ENCODE results near the gene SGCE. TPM values are rescaled to one million over a fixed set of nuclear protein-coding genes. Genes with fewer than 3 reads are reported as not detected.

The SGCE gene
- total and polyA plus RNA-seq, 2 donors (not counting 1 experiment from before 2014, with no cell fraction given) = 8.9 to 13.0 TPM

DNA sequence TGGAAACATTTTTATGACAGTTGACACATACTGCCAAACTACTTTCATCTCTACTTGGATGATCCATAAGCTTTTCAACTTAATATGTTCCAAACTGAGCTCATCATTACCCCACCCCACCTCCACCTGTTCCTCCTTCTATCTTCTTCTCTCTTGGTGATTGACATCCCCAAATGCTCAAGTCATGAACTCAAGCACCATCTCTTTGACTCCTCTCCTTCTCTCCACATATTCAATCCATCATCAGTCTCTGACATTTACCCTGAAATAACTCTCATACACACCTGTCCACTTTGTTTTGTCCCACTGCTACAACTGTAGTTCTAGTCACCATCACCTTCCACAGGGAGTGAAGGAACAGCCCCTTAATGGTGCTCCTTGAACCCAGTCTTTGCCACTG is 43.3 kb downstream of the SGCE start:
- no peaks in the 10 kb centered on the region for H4K20me1 ChIP-seq (ENCODE audit: control insufficient read depth, insufficient read depth, low read length, poor library complexity, severe bottlenecking)
- no peak overlapping the region for H3K4me2 ChIP-seq (replicated peaks; ENCODE audit: low read depth, low read length, poor library complexity, severe bottlenecking)
- Mint-ChIP-seq H3K27ac (no peak overlapping the region), H3K27me3 (no peaks in the 10 kb centered on the region), H3K4me1 (no peaks in the 10 kb centered on the region), H3K4me3 (no peak overlapping the region), H3K9me3 (ENCODE audit: insufficient read depth) (no peaks in the 10 kb centered on the region)
- peaks cover 0 to 4% (median 2%) of the 10 kb centered on the region in 3 donors for H3K9me3 ChIP-seq (ENCODE audit: control extremely low read depth in 1 of 3, control insufficient read depth in 2 of 3, insufficient read depth in 1 of 3, low read length in 2 of 3)
- H3K9ac ChIP-seq (ENCODE audit: low read length) = no peak overlapping the region
- no peak for TF ChIP-seq EZH2 (IDR thresholded peaks at IDR 0.05; ENCODE audit: borderline replicate concordance, insufficient read depth, low read depth, low read length, poor library complexity, severe bottlenecking)
- TF ChIP-seq, protein P1, sequence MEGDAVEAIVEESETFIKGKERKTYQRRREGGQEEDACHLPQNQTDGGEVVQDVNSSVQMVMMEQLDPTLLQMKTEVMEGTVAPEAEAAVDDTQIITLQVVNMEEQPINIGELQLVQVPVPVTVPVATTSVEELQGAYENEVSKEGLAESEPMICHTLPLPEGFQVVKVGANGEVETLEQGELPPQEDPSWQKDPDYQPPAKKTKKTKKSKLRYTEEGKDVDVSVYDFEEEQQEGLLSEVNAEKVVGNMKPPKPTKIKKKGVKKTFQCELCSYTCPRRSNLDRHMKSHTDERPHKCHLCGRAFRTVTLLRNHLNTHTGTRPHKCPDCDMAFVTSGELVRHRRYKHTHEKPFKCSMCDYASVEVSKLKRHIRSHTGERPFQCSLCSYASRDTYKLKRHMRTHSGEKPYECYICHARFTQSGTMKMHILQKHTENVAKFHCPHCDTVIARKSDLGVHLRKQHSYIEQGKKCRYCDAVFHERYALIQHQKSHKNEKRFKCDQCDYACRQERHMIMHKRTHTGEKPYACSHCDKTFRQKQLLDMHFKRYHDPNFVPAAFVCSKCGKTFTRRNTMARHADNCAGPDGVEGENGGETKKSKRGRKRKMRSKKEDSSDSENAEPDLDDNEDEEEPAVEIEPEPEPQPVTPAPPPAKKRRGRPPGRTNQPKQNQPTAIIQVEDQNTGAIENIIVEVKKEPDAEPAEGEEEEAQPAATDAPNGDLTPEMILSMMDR (IDR thresholded peaks at IDR 0.05) = no peak
- H3K36me3 ChIP-seq (replicated peaks in 1 of 2; ENCODE audit: control extremely low read depth in 1 of 2, control insufficient read depth in 1 of 2, extremely low read depth in 1 of 2, insufficient read depth in 2 of 2, low read length in 1 of 2) = no peaks in the 10 kb centered on the region
- H3K27me3 ChIP-seq (replicated peaks in 1 of 4; ENCODE audit: control extremely low read depth in 1 of 4, control insufficient read depth in 3 of 4, insufficient read depth in 4 of 4, low read length in 3 of 4) = no peaks in the 10 kb centered on the region
- ATAC-seq (ENCODE audit: low read depth) (no peak), DNase-seq (no peak)
- intact Hi-C loops (cut with micrococcal nuclease) = no loop called here
- no peaks in the 10 kb centered on the region for H3K4me1 ChIP-seq (ENCODE audit: control insufficient read depth in 2 of 2, insufficient read depth in 2 of 2, low read length in 2 of 2)
- no peaks in the 10 kb centered on the region for H3K79me2 ChIP-seq (ENCODE audit: control insufficient read depth, insufficient read depth, low read length)
- ChIA-PET CTCF (no interaction called here), POLR2A (no interaction called here)
- H3K4me3 ChIP-seq (ENCODE audit: control extremely low read depth in 1 of 5, extremely low read depth in 1 of 5, insufficient read depth in 1 of 5, low read depth in 2 of 5, low read length in 4 of 5) = no peak overlapping the region
- H3K27ac ChIP-seq (ENCODE audit: low read length in 2 of 2) = no peak overlapping the region
- H2AFZ ChIP-seq (ENCODE audit: insufficient read depth, low read depth, low read length, poor library complexity, severe bottlenecking) = no peak overlapping the region

DNA sequence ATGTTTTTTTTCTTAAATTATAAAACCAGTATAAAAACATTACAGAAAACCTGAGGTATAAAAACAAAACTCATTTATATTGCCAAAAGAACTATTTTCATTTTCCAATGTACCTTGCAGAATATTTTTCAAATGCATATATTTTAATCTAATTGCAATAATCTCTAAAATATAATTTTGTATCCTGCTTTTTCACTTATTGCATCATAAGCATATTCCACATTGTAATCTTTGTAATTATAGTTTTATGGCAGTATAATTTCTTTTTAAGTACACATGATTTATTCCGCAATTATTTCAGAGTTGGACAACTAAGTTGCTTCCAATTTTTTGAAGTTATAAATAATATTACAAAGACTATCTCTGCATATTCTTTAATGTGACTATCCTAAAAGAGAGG is 43.7 kb downstream of the SGCE start:
- Histone ChIP-seq H3K36me3 (replicated peaks in 1 of 2; ENCODE audit: control extremely low read depth in 1 of 2, control insufficient read depth in 1 of 2, extremely low read depth in 1 of 2, insufficient read depth in 2 of 2, low read length in 1 of 2) (no peaks in the 10 kb centered on the region), H3K4me3 (ENCODE audit: control extremely low read depth in 1 of 5, extremely low read depth in 1 of 5, insufficient read depth in 1 of 5, low read depth in 2 of 5, low read length in 4 of 5) (no peak overlapping the region), H3K4me2 (replicated peaks; ENCODE audit: low read depth, low read length, poor library complexity, severe bottlenecking) (no peak overlapping the region), H3K4me1 (ENCODE audit: control insufficient read depth in 2 of 2, insufficient read depth in 2 of 2, low read length in 2 of 2) (no peaks in the 10 kb centered on the region), H3K27me3 (replicated peaks in 1 of 4; ENCODE audit: control extremely low read depth in 1 of 4, control insufficient read depth in 3 of 4, insufficient read depth in 4 of 4, low read length in 3 of 4) (no peaks in the 10 kb centered on the region), H2AFZ (ENCODE audit: insufficient read depth, low read depth, low read length, poor library complexity, severe bottlenecking) (no peak overlapping the region), H3K9me3 (ENCODE audit: control extremely low read depth in 1 of 3, control insufficient read depth in 2 of 3, insufficient read depth in 1 of 3, low read length in 2 of 3) (peaks cover 0 to 4% (median 2%) of the 10 kb centered on the region in 3 donors), H3K9ac (ENCODE audit: low read length) (no peak overlapping the region), H4K20me1 (ENCODE audit: control insufficient read depth, insufficient read depth, low read length, poor library complexity, severe bottlenecking) (no peaks in the 10 kb centered on the region), H3K27ac (ENCODE audit: low read length in 2 of 2) (no peak overlapping the region), H3K79me2 (ENCODE audit: control insufficient read depth, insufficient read depth, low read length) (no peaks in the 10 kb centered on the region)
- H3K9me3 Mint-ChIP-seq (ENCODE audit: insufficient read depth) = no peaks in the 10 kb centered on the region
- no peak for DNase-seq
- no peak overlapping the region for H3K27ac Mint-ChIP-seq
- TF ChIP-seq EZH2 (IDR thresholded peaks at IDR 0.05; ENCODE audit: borderline replicate concordance, insufficient read depth, low read depth, low read length, poor library complexity, severe bottlenecking) = no peak
- TF ChIP-seq, protein P1 (IDR thresholded peaks at IDR 0.05) = no peak
- no peak overlapping the region for H3K4me3 Mint-ChIP-seq
- peaks cover under 1% of the 10 kb centered on the region for H3K27me3 Mint-ChIP-seq
- CTCF ChIA-PET = no interaction called here
- intact Hi-C loops (cut with micrococcal nuclease) = no loop called here
- POLR2A ChIA-PET = no interaction called here
- WGBS (ENCODE audit: insufficient coverage) = no CpG with 5 or more reads among the region's 1 CpG
- peaks cover under 1% of the 10 kb centered on the region for H3K4me1 Mint-ChIP-seq
- ATAC-seq (ENCODE audit: low read depth) = no peak
